C1 segment of cervical spinal cord (tissue), 14 donors: Measurements from ENCODE around the gene CAND2.

Experiments used
- DNase-seq, 14 donors: peaks; one replicate each; lab custom pipeline; 2025; lab: John Stamatoyannopoulos, UW

Gene CAND2

DNA sequence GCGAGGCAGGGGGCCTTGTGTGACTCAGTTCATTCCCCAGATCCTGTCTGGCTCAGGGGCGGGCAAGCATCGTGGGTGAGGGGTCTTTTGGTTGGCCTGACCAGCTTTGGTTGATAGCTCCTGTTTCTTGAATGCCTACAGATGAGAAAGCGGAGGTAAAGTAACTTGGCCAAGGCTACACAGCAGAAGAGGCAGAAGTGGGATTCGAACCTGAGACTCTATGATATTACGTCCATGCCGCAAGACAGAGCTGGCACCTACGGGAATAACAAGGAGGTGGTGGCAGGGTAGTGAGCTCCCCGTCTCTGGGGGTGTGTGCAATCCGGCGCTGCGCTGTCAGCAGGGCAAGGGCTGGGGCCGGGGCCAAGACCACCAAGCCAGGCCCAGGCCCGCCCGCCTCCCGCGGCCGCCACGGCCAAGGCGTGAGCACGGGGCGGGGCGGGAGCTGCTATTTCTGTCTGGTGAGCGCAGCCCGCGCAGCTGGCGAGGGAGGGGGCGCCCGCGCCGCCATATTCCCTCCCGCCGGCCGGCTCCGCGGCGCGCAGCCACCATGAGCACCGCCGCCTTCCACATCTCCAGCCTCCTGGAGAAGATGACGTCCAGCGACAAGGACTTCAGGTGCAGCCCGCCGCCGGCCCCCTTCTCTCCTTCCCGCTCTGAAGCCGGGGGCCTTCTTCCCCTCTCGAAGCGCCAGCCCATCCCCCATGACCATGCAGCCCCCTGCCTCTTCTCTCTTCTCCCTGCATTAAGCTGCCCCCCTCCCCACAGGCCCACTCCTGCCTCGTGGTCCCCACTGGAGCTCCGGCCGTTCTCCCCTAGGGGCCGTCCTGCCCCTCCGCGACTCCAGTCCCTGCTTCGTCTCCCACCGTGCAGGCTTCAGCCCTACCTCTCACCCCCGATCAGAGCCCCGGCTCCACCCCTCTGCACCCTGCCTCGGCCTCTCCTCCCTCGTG is at the start of gene CAND2:
CAND2 (plus strand) TSS at position 510 of the 953 bp plus-strand sequence; CDS start at position 551, 41 bp downstream.
- peak in 7 of 14 donors; percentile 11 to 46 (median 30) for DNase-seq

GRCh38 chr3:12748477-12748876 is 48.0 kb upstream of the CAND2 start:
- DNase-seq = no peak

DNA sequence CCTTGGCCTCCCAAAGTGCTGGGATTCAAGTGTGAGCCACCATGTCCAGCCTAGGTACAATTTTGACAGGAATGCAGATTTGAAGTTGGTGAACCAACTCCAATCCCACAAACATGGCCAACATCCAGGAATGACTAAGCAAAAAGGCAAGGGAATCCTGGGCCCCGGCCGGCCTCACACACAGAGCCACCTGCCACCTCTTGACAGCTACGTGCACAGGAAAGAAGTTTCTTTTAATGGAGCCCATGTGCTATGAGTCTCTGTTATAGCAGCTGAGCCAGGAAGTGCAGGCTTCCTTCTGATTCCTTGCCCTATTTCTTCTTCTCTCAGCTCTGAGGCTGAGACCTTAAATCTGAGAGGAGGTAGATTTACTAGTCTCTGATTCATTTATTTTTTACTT is 46.3 kb upstream of the CAND2 start:
- peak in 2 of 14 donors; percentile 9 to 75 for DNase-seq

- peak in 1 of 14 donors; percentile 11 for DNase-seq
Measured at GRCh38 chr3:12750658-12751071, 45.8 kb upstream of the CAND2 start.

DNA sequence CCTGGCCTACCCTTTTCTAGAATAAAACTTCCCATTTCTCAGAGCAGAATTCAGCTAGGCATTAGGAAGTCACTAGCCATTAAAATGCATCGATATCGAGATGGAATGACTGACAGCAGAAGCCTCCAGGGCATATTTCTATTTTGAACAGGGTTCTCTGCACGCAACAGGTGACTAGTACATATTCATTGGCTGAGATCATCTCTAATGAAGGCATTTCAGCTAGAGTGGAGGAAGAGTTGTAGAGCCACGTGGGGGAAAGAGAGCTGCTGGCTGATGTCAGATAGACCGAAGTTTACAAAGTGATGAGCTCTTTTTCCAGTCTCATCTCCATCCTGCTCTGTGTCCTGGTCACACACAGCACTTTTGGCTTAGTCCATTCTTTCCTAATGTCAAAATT is 44.9 kb upstream of the CAND2 start:
- no peak for DNase-seq

- no peak for DNase-seq
Measured at GRCh38 chr3:12752102-12752501, 44.4 kb upstream of the CAND2 start.

DNA sequence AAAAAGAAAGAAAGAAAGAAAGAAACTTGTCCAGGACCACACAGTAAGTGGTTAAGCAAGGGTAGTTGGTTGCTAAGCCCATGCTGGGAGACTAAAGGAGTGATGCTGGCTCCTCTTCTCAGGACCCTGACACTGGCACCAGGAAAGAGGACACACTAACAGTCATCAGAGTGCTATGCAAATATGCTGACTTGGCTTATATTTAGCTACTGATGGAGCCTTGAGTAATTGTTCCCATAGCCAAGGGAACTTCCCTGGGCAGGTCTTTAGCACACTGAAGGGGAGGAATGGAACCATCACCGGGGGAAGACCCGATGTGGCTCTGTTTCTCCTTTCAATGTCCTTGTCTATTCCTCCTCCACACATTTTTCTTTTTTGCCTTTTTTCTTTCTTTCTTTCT is 43.7 kb upstream of the CAND2 start:
- no peak for DNase-seq

DNA sequence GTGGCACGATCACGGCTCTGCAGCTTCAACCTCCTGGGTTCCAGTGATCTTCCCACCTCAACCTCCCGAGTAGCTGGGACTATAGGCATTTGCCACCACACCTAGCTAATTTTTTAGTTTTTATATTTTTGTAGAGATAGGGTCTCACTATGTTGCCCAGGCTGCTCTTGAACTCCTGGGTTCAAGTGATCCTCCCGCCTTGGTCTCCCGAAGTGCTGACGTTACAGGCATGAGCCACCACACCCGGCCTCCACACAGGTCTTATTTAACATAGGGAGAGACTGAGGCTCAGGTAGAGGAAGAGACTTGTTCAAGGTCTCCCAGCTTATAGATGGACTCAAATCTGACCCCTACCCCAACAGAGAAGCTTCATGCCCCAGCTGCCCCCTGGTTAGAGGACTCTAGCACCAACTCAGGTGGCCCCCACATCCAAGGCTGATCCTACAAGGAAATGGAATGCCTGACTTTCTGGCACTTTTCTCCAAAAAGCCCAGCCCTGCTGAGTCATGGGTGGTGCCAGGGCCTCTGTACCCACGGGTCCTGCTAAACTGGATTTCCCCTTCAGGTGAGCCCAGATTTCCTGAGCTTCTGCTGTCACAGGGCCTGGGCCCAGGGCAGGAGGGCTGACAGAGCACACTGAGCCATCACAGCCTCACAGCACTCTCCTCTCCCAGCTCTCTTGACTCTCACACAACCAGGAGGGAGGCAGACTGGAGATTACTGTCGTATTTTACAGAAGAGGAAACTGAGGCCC is 43.0 kb upstream of the CAND2 start:
- no peak for DNase-seq

DNA sequence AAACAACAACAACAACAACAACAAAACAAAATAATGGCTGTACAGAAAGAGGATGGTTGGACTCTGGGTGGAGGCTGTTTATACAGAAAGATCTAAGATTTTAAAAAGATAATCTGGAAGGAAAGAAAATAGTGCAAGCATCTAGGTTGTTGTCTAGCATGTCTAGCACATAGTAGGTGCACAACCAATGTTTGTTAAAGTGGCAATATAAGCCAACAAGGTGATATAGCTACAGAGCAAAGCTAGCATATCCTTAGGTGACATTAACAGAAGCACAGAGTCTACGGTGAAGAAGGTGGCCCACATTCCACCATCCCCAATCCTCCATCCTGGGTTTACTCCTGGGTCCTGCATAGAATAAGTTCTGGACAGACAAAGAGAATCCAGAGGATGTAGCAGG is 42.2 kb upstream of the CAND2 start:
- no peak for DNase-seq

GRCh38 chr3:12755754-12756153 is 40.7 kb upstream of the CAND2 start:
- no peak for DNase-seq

DNA sequence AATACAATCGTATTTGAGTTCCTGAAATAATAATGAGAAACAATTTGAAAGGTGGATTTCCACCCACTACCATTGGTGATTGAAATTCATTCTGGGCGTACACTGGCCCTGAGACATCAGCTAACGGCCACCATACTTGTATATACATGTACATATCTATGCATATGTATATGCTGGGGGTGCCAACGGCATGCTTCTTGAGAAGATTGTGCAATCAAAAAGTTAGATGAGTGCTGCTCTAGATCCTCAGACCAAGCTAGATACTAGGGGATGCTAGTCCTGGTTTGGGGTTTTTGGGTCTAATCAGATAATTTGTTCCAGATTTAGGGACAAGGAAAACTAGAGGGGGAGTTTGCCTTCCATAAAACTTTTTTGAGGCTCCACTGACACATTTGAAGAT is 40.3 kb upstream of the CAND2 start:
- DNase-seq = no peak

DNA sequence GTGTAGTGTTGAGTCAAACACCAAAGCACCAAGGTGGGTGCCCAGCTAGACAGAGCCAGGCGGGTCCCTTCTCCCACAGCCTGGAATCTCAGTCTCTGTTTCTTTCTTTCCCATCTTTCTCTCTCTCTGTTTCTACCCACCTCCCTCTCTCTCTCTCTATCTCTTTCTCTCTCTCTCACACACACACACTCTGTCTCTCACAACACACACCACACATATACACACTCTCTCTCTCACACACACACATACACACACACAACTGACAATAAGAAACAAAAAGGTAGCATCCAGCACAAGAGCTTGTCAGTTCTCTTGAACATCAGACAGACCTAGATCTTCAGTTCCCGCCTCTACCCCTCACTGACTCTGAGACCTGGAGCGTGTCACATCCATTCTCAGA is 39.8 kb upstream of the CAND2 start:
- DNase-seq = no peak

DNA sequence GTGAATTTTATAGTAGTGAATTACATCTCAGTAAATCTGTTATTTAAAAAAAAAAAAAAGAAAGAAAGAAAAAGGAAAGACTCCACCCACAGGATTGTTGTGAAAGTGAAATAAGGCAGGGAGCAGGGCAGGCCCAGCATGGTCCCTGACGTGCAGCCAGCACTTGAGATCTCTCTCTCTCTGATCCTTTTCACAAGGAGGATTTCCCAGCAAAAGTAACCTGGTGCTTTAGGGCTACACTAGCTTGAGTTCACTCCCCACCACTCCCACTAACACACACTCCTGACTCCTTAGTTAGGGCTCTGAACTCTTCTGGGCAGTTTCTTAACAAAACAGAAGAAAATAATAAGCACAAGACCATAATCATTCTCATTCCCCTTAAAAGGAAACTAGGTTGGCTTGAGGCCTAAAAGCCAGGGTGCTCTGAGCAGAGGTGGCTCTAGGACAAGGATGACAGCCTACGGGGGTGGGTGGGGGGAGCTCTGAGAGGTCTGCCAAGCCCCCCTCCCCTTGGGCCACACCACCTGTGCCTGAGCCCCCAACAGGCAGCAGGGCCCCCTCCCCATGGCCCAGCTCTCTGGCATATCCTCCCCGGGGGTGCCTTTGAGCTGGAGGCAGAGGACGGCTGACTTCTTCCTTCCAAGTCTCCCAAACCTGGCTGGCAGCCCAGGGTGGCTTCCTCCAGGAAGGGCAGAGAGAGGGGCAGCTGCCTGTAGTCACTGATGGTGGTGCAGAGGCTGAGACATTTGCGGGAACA is 38.3 kb upstream of the CAND2 start:
- no peak for DNase-seq

- DNase-seq = no peak
Measured at GRCh38 chr3:12759097-12759679, 37.3 kb upstream of the CAND2 start, which contains the start of gene TMEM40. TMEM40 (minus strand) TSS chr3:12759259; CDS start chr3:12749832, 9,427 bp downstream.

- DNase-seq = no peak
Measured at GRCh38 chr3:12759693-12760565, 36.6 kb upstream of the CAND2 start.

GRCh38 chr3:12764171-12764776 is 32.2 kb upstream of the CAND2 start:
- DNase-seq = no peak

GRCh38 chr3:12766541-12766940 is 29.9 kb upstream of the CAND2 start:
- no peak for DNase-seq

DNA sequence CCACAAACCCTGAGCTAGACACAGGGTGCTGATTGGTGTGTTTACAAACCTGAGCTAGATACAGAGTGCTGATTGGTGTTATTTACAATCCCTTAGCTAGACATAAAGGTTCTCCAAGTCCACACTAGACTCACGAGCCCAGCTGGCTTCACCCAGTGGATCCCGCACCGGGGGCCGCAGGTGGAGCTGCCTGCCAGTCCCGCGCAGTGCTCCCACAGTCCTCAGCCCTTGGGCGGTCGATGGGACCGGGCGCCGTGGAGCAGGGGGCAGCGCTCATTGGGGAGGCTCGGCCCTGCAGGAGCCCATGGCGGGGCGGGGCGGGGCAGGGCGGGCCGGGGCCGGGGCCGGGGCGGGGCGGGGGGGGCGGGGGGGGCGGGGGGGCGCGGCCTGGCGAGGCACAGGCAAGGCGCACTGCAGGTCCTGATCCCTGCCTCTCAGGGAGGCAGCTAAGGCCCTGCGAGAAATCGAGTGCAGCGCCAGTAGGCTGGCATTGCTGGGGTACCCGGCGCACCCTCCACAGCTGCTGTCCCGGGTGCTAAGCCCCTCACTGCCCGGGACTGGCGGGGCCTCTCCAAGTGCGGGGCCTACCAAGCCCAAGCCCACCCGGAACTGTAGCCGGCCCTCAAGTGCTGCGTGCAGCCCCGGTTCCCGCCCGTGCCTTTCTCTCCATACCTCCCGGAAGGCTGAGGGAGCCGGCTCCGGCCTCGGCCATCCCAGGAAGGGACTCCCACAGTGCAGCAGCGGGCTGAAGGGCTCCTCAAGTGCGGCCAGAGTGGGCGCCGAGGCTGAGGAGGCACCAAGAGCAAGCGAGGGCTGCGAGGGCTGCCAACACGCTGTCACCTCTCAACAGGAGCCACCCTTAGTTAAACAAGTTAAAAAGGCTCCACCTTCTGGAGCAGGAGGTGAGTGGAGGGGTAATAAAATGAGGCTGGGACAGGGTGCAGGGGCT is 27.6 kb upstream of the CAND2 start:
- DNase-seq = no peak

DNA sequence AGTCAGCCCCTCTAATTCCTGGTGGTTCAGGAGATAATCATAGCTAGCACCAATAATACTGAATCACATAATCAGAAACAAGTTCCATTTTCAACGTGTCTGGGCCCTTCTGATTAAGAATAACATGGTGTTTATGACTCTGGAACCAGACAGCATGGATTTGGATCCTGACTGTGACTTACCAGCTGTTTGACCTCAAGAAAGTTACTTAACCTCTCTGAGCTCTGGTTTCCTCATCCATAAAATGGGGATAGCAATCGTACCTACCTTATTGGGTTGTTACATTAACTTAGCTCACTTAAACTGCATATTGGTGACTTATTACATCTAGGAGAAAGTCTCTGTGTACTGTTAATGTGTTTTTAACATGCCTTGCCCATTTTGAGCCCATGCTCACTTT is 26.7 kb upstream of the CAND2 start:
- no peak for DNase-seq
